PC-9 (cell line): ENCODE data around the gene EFHD1.

Source experiments
- EZH2 ChIP-seq: fragments of 200-600 bp; sonication (generic); IDR thresholded peaks from 2 replicates; pipeline ENCODE4 v1.8.0; 2017; ENCODE audit warnings: antibody characterized with exemption, low read depth
- TF ChIP-seq, protein P1 (sequence below): fragments of 200-600 bp; sonication (generic); conservative IDR thresholded peaks from 2 replicates; pipeline ENCODE4 v1.6.1; 2017; ENCODE audit warnings: mixed run types, antibody characterized with exemption, mild to moderate bottlenecking, moderate library complexity

- TF ChIP-seq, protein P1, sequence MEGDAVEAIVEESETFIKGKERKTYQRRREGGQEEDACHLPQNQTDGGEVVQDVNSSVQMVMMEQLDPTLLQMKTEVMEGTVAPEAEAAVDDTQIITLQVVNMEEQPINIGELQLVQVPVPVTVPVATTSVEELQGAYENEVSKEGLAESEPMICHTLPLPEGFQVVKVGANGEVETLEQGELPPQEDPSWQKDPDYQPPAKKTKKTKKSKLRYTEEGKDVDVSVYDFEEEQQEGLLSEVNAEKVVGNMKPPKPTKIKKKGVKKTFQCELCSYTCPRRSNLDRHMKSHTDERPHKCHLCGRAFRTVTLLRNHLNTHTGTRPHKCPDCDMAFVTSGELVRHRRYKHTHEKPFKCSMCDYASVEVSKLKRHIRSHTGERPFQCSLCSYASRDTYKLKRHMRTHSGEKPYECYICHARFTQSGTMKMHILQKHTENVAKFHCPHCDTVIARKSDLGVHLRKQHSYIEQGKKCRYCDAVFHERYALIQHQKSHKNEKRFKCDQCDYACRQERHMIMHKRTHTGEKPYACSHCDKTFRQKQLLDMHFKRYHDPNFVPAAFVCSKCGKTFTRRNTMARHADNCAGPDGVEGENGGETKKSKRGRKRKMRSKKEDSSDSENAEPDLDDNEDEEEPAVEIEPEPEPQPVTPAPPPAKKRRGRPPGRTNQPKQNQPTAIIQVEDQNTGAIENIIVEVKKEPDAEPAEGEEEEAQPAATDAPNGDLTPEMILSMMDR, result no peak
- no peak for TF ChIP-seq EZH2
These were observed 46.4 kb upstream of the EFHD1 start for GRCh38 chr2:232586943-232587505.
